ENCODE measurements around the gene PDS5A. TPM values are rescaled to one million over a fixed set of nuclear protein-coding genes. Genes with fewer than 3 reads are reported as not detected.
A peak's percentile ranks its signal among the peaks of the same experiment; 100 is the strongest.
"Not testable (repeated sequence)": the region's sequence is repeated elsewhere in the genome, so short reads cannot be mapped to it uniquely, and the experiment has no call there.

Gene PDS5A
- total and polyA plus RNA-seq, 4 experiments from 2014 or later = 27.4 to 97.6 (median 76.8) TPM

- no peaks in the 10 kb centered on the region for H3K27me3 Mint-ChIP-seq
- no peak overlapping the region for H3K27ac Mint-ChIP-seq
- intact Hi-C loops (cut with micrococcal nuclease) = no loop called here
- POLR2A ChIA-PET (ENCODE audit: partially characterized antibody) = no interaction called here
- no peak for DNase-seq
- no peak overlapping the region for H3K4me3 Mint-ChIP-seq
- Histone ChIP-seq H3K9me3 (ENCODE audit: control insufficient read depth in 1 of 2, low read length in 2 of 2) (no peaks in the 10 kb centered on the region), H3K4me1 (ENCODE audit: insufficient read depth, low read length) (no peaks in the 10 kb centered on the region), H3K27me3 (ENCODE audit: insufficient read depth, low read length) (no peaks in the 10 kb centered on the region), H3K4me3 (ENCODE audit: low read length in 2 of 2) (no peak overlapping the region), H3K36me3 (ENCODE audit: insufficient read depth, low read length) (peaks cover 49% of the 10 kb centered on the region), H3K27ac (ENCODE audit: low read depth, low read length) (no peak overlapping the region)
- no peaks in the 10 kb centered on the region for H3K9me3 Mint-ChIP-seq
- no peaks in the 10 kb centered on the region for H3K4me1 Mint-ChIP-seq
- CTCF ChIA-PET (ENCODE audit: partially characterized antibody) = interaction anchor here (1.7 kb wide), 1 partner anchor 12 kb away, joined by 4 read pairs; no protein-coding TSS in a partner anchor
- H3K36me3 Mint-ChIP-seq = peaks cover 22 to 58% of the 10 kb centered on the region in 2 donors
Measured at GRCh38 chr4:39846120-39846519, 131.6 kb downstream of the PDS5A start.

GRCh38 chr4:39841894-39842293 is 135.8 kb downstream of the PDS5A start:
- intact Hi-C loops (cut with micrococcal nuclease) = no loop called here
- H3K4me1 ChIP-seq (ENCODE audit: insufficient read depth, low read length) = no peaks in the 10 kb centered on the region
- H3K4me1 Mint-ChIP-seq = peaks cover 0 to 3% (median 0%) of the 10 kb centered on the region in 4 donors
- H3K27me3 ChIP-seq (ENCODE audit: insufficient read depth, low read length) = no peaks in the 10 kb centered on the region
- no peaks in the 10 kb centered on the region for H3K9me3 ChIP-seq (ENCODE audit: control insufficient read depth in 1 of 2, low read length in 2 of 2)
- no peak overlapping the region for H3K4me3 Mint-ChIP-seq
- ChIA-PET POLR2A (ENCODE audit: partially characterized antibody) (no interaction called here), CTCF (ENCODE audit: partially characterized antibody) (no interaction called here)
- no peaks in the 10 kb centered on the region for H3K27me3 Mint-ChIP-seq
- no peak overlapping the region for H3K4me3 ChIP-seq (ENCODE audit: low read length in 2 of 2)
- peaks cover 57% of the 10 kb centered on the region for H3K36me3 ChIP-seq (ENCODE audit: insufficient read depth, low read length)
- no peaks in the 10 kb centered on the region for H3K9me3 Mint-ChIP-seq
- peaks cover 30 to 66% of the 10 kb centered on the region in 2 donors for H3K36me3 Mint-ChIP-seq
- no peak overlapping the region for H3K27ac Mint-ChIP-seq
- H3K27ac ChIP-seq (ENCODE audit: low read depth, low read length) = no peak overlapping the region
- no peak for DNase-seq

GRCh38 chr4:39840516-39840915 is 137.2 kb downstream of the PDS5A start:
- intact Hi-C loops (cut with micrococcal nuclease) = not testable (repeated sequence)

GRCh38 chr4:39840027-39840426 is 137.7 kb downstream of the PDS5A start:
- H3K4me3 ChIP-seq (ENCODE audit: low read length in 2 of 2) = no peak overlapping the region
- H3K27ac ChIP-seq (ENCODE audit: low read depth, low read length) = no peak overlapping the region
- no peak for DNase-seq
- H3K4me3 Mint-ChIP-seq = no peak overlapping the region
- intact Hi-C loops (cut with micrococcal nuclease) = no loop called here
- peak overlapping the region in 1 of 7 donors; percentile 4 for H3K27ac Mint-ChIP-seq
- no peaks in the 10 kb centered on the region for H3K9me3 Mint-ChIP-seq
- H3K4me1 Mint-ChIP-seq = peaks cover 0 to 3% (median under 1%) of the 10 kb centered on the region in 4 donors
- no peaks in the 10 kb centered on the region for H3K27me3 Mint-ChIP-seq
- POLR2A ChIA-PET (ENCODE audit: partially characterized antibody) = no interaction called here
- H3K36me3 Mint-ChIP-seq = peaks cover 42 to 72% of the 10 kb centered on the region in 2 donors
- H3K36me3 ChIP-seq (ENCODE audit: insufficient read depth, low read length) = peaks cover 64% of the 10 kb centered on the region
- CTCF ChIA-PET (ENCODE audit: partially characterized antibody) = no interaction called here
- no peaks in the 10 kb centered on the region for H3K27me3 ChIP-seq (ENCODE audit: insufficient read depth, low read length)
- no peaks in the 10 kb centered on the region for H3K9me3 ChIP-seq (ENCODE audit: control insufficient read depth in 1 of 2, low read length in 2 of 2)
- no peaks in the 10 kb centered on the region for H3K4me1 ChIP-seq (ENCODE audit: insufficient read depth, low read length)

More at GRCh38 chr4:39840516-39840915, 137.2 kb downstream of the PDS5A start:
- DNase-seq; H3K9me3 ChIP-seq (ENCODE audit: control insufficient read depth in 1 of 2, low read length in 2 of 2); POLR2A ChIA-PET (ENCODE audit: partially characterized antibody); H3K27ac ChIP-seq (ENCODE audit: low read depth, low read length); H3K9me3 Mint-ChIP-seq; H3K4me3 ChIP-seq (ENCODE audit: low read length in 2 of 2); CTCF ChIA-PET (ENCODE audit: partially characterized antibody); H3K4me3 Mint-ChIP-seq; H3K27me3 ChIP-seq (ENCODE audit: insufficient read depth, low read length); H3K4me1 Mint-ChIP-seq; H3K4me1 ChIP-seq (ENCODE audit: insufficient read depth, low read length); H3K27me3 Mint-ChIP-seq: not testable (repeated sequence)
- H3K36me3 Mint-ChIP-seq = peaks cover 38 to 69% of the 10 kb centered on the region in 2 donors
- H3K27ac Mint-ChIP-seq = peak overlapping the region in 1 of 7 donors; percentile 4
- peaks cover 60% of the 10 kb centered on the region for H3K36me3 ChIP-seq (ENCODE audit: insufficient read depth, low read length)

GRCh38 chr4:39838431-39838830 is 139.3 kb downstream of the PDS5A start:
- peaks cover 56% of the 10 kb centered on the region for H3K36me3 ChIP-seq (ENCODE audit: insufficient read depth, low read length)
- intact Hi-C loops (cut with micrococcal nuclease); H3K4me3 Mint-ChIP-seq; H3K27ac ChIP-seq (ENCODE audit: low read depth, low read length); H3K4me1 ChIP-seq (ENCODE audit: insufficient read depth, low read length); H3K9me3 Mint-ChIP-seq; CTCF ChIA-PET (ENCODE audit: partially characterized antibody); H3K27me3 Mint-ChIP-seq; H3K27me3 ChIP-seq (ENCODE audit: insufficient read depth, low read length); H3K4me1 Mint-ChIP-seq; DNase-seq; H3K9me3 ChIP-seq (ENCODE audit: control insufficient read depth in 1 of 2, low read length in 2 of 2); H3K4me3 ChIP-seq (ENCODE audit: low read length in 2 of 2); POLR2A ChIA-PET (ENCODE audit: partially characterized antibody): not testable (repeated sequence)
- H3K27ac Mint-ChIP-seq = peak overlapping the region in 1 of 7 donors; percentile 23
- peaks cover 42 to 77% of the 10 kb centered on the region in 2 donors for H3K36me3 Mint-ChIP-seq

GRCh38 chr4:39834269-39834668 is 143.4 kb downstream of the PDS5A start:
- intact Hi-C loops (cut with micrococcal nuclease) = no loop called here
- ChIA-PET POLR2A (ENCODE audit: partially characterized antibody) (no interaction called here), CTCF (ENCODE audit: partially characterized antibody) (interaction anchor here (1.0 to 1.3 kb wide), 2 partner anchors 11 to 15 kb away, joined by 4 read pairs; no protein-coding TSS in a partner anchor)
- H3K27ac Mint-ChIP-seq = no peak overlapping the region
- Histone ChIP-seq H3K4me1 (ENCODE audit: insufficient read depth, low read length) (no peaks in the 10 kb centered on the region), H3K27me3 (ENCODE audit: insufficient read depth, low read length) (no peaks in the 10 kb centered on the region), H3K9me3 (ENCODE audit: control insufficient read depth in 1 of 2, low read length in 2 of 2) (no peaks in the 10 kb centered on the region), H3K36me3 (ENCODE audit: insufficient read depth, low read length) (peaks cover 33% of the 10 kb centered on the region), H3K4me3 (ENCODE audit: low read length in 2 of 2) (no peak overlapping the region), H3K27ac (ENCODE audit: low read depth, low read length) (no peak overlapping the region)
- no peak overlapping the region for H3K4me3 Mint-ChIP-seq
- H3K4me1 Mint-ChIP-seq = peaks cover 0 to 3% (median under 1%) of the 10 kb centered on the region in 4 donors
- no peak for DNase-seq
- H3K27me3 Mint-ChIP-seq = no peaks in the 10 kb centered on the region
- peaks cover 32 to 66% of the 10 kb centered on the region in 2 donors for H3K36me3 Mint-ChIP-seq
- no peaks in the 10 kb centered on the region for H3K9me3 Mint-ChIP-seq

- Histone ChIP-seq H3K4me3 (ENCODE audit: low read length in 2 of 2) (no peak overlapping the region), H3K9me3 (ENCODE audit: control insufficient read depth in 1 of 2, low read length in 2 of 2) (no peaks in the 10 kb centered on the region), H3K36me3 (ENCODE audit: insufficient read depth, low read length) (peaks cover 29% of the 10 kb centered on the region), H3K4me1 (ENCODE audit: insufficient read depth, low read length) (no peaks in the 10 kb centered on the region), H3K27me3 (ENCODE audit: insufficient read depth, low read length) (no peaks in the 10 kb centered on the region), H3K27ac (ENCODE audit: low read depth, low read length) (no peak overlapping the region)
- DNase-seq = no peak
- Mint-ChIP-seq H3K27ac (peak overlapping the region in 1 of 7 donors; percentile 63), H3K4me3 (no peak overlapping the region), H3K36me3 (peaks cover 17 to 61% of the 10 kb centered on the region in 2 donors), H3K27me3 (no peaks in the 10 kb centered on the region), H3K9me3 (no peaks in the 10 kb centered on the region), H3K4me1 (peaks cover 0 to 3% (median 0%) of the 10 kb centered on the region in 4 donors)
- CTCF ChIA-PET (ENCODE audit: partially characterized antibody) = no interaction called here
- POLR2A ChIA-PET (ENCODE audit: partially characterized antibody) = no interaction called here
- intact Hi-C loops (cut with micrococcal nuclease) = no loop called here
Measured at GRCh38 chr4:39825741-39826231, 151.9 kb downstream of the PDS5A start.
